Vagina (tissue), 2 donors: ENCODE data around the gene ZCCHC2. TPM values are rescaled to one million over a fixed set of nuclear protein-coding genes. Genes with fewer than 3 reads are reported as not detected.

ENCODE experiments used
- DNase-seq, 2 donors: peaks; one replicate each; pipeline ENCODE4 v3.0.0-alpha.2; 2017; ENCODE audit errors: extremely low spot score in 2 of 2
- H3K27ac ChIP-seq: fragments of 200-600 bp; sonication (generic); one replicate; pipeline ENCODE4 v1.5.1; 2019
- H3K27me3 ChIP-seq: fragments of 200-600 bp; sonication (generic); one replicate; pipeline ENCODE4 v1.5.1; 2019
- H3K36me3 ChIP-seq, 2 donors: fragments of 200-600 bp; sonication (generic); one replicate each; pipeline ENCODE4 v1.5.1; 2017 to 2019
- H3K4me1 ChIP-seq: fragments of 200-600 bp; sonication (generic); one replicate; pipeline ENCODE4 v1.5.1; 2019
- H3K4me3 ChIP-seq, 2 donors: fragments of 200-600 bp; sonication (generic); 1 replicate in 1 of 2; 2 replicates in 1 of 2; pipeline ENCODE4 v1.5.1; 2016 to 2019
- H3K9me3 ChIP-seq: fragments of 200-600 bp; sonication (generic); one replicate; pipeline ENCODE4 v1.5.1; 2019
- POLR2A ChIP-seq, 2 donors: fragments of 450-650 bp; IDR thresholded peaks; one replicate each; pipeline ENCODE4 v1.6.1; 2017; ENCODE audit warnings: antibody characterized with exemption in 2 of 2, mild to moderate bottlenecking in 2 of 2, moderate library complexity in 2 of 2
- POLR2AphosphoS5 ChIP-seq, 2 donors: sonication (generic); formaldehyde crosslinking; IDR thresholded peaks; one replicate each; pipeline ENCODE4 v1.9.0; 2017; ENCODE audit warnings: antibody characterized with exemption in 2 of 2, mild to moderate bottlenecking in 2 of 2, low read depth in 1 of 2; ENCODE audit not compliant: insufficient read depth in 1 of 2
- intact Hi-C: fragments of 100-400 bp; cut with DNase I; formaldehyde crosslinking; loops from one replicate; pipeline ENCODE4 v1.15.1; 2023
- total RNA-seq: library from RNA; depleted of rRNA; stranded (reverse); fragments of >200 nt; gene quantifications from one replicate; pipeline ENCODE4 v1.2.3, GENCODE V29; 2016
- TF ChIP-seq, protein P1 (sequence below), 3 experiments: fragments of 450-650 bp in 2 of 3; fragments of 200-600 bp in 1 of 3; sonication (generic) in 1 of 3; IDR thresholded peaks; one replicate each; pipeline ENCODE4 v1.5.1; 2017 to 2019; ENCODE audit warnings: antibody characterized with exemption in 3 of 3, mild to moderate bottlenecking in 2 of 3, moderate library complexity in 2 of 3

Gene ZCCHC2
- total RNA-seq, 1 donor from 2014 or later = 30.4 TPM

DNA sequence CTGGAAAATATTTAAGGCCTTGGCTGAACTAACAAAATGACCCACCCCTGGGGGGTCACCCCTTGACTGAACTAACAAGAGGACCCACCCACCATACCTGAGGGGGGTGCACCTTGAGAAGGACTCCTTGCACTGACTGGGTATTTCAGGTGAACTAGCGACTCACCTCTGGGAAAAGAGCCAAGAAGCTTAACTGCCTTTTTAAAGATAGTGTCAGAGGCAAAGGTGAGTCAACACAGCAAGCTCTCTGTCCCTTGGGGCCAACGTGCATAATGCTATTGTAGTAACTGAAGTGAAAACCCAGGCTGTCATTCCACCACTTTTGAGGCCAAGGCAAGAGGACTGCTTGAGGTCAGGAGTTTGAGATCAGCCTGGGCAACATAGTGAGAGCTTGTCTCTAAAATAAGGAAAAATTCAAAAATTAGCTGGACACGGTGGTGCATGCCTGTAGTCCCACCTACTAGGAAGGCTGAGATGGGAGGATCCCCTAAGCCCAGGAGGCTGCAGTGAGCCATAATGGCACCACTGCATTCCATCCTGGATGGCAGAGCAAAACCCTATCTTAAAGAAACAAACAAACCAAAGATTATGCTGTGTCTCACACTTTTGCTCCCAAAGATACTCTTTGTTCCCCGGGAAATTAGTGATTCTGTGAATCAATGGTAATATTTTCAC, 36.4 kb upstream of the ZCCHC2 start:
- H3K9me3 ChIP-seq = no peaks in the 10 kb centered on the region
- no peaks in the 10 kb centered on the region for H3K4me1 ChIP-seq
- no peak for DNase-seq
- no peaks in the 10 kb centered on the region for H3K36me3 ChIP-seq
- no peak overlapping the region for H3K4me3 ChIP-seq
- TF ChIP-seq, protein P1, sequence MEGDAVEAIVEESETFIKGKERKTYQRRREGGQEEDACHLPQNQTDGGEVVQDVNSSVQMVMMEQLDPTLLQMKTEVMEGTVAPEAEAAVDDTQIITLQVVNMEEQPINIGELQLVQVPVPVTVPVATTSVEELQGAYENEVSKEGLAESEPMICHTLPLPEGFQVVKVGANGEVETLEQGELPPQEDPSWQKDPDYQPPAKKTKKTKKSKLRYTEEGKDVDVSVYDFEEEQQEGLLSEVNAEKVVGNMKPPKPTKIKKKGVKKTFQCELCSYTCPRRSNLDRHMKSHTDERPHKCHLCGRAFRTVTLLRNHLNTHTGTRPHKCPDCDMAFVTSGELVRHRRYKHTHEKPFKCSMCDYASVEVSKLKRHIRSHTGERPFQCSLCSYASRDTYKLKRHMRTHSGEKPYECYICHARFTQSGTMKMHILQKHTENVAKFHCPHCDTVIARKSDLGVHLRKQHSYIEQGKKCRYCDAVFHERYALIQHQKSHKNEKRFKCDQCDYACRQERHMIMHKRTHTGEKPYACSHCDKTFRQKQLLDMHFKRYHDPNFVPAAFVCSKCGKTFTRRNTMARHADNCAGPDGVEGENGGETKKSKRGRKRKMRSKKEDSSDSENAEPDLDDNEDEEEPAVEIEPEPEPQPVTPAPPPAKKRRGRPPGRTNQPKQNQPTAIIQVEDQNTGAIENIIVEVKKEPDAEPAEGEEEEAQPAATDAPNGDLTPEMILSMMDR (IDR thresholded peaks at IDR 0.05) = no peak
- TF ChIP-seq POLR2AphosphoS5 (IDR thresholded peaks at IDR 0.05; ENCODE audit: insufficient read depth in 1 of 2, low read depth in 1 of 2) (no peak), POLR2A (IDR thresholded peaks at IDR 0.05) (no peak)
- no peaks in the 10 kb centered on the region for H3K27me3 ChIP-seq
- H3K27ac ChIP-seq = no peak overlapping the region
- intact Hi-C loops = no loop called here

DNA sequence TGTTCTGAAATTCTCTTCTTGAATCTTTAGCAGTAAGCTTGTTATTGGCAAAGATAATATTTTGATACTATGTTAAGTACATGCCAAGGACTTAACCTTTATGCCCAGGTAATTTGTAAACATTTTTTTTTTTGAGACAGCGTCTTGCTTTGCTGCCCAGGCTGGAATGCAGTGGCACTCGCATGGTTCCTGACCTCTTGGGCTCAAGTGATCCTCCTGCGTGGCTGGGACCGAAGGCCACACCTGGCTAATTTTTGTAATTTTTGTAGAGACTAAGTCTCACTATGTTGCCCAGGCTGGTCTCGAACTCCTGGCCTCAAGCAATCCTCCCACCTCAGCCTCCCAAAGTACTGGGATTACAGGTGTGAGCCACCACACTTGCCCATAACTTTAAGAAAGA, 35.7 kb upstream of the ZCCHC2 start:
- Histone ChIP-seq H3K27me3 (no peaks in the 10 kb centered on the region), H3K4me1 (no peaks in the 10 kb centered on the region), H3K27ac (no peak overlapping the region), H3K36me3 (no peaks in the 10 kb centered on the region), H3K9me3 (no peaks in the 10 kb centered on the region), H3K4me3 (no peak overlapping the region)
- no peak for DNase-seq
- TF ChIP-seq POLR2AphosphoS5 (IDR thresholded peaks at IDR 0.05; ENCODE audit: insufficient read depth in 1 of 2, low read depth in 1 of 2) (no peak), POLR2A (IDR thresholded peaks at IDR 0.05) (no peak)
- TF ChIP-seq, protein P1 (IDR thresholded peaks at IDR 0.05) = no peak
- intact Hi-C loops = no loop called here

DNA sequence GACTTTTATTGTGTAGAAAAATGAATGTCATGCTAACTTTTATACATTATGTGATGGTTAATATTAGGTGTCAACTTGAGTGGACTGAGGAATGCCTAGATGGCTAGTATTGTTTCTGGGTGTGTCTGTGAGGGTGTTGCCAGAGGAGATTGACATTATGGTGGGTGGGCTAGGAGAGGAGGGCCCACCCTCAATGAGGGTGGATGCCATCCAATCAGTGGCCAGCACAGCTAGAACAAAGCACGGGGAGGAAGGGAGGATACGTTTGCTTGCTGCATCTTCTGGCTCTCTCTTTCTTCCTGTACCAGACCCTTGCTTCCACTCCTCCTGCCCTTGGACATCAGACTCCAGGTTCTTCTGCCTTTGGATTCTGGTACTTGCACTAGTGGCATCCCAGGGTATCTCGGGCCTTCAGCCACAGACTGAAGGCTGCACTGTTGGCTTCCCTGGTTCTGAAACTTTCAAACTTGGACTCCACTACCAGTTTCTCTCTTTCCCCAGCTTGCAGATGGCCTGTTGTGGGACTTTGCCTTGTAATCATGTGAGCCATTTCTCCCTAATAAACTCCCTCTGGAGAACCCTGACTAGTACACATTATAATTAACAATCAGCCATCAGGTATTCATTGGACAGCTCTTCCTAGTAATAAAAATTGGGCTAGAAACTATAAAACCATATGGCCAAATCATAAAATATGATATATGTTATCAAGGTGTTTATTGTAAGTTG, 31.7 kb upstream of the ZCCHC2 start:
- Histone ChIP-seq H3K9me3 (no peaks in the 10 kb centered on the region), H3K36me3 (no peaks in the 10 kb centered on the region), H3K27me3 (no peaks in the 10 kb centered on the region), H3K4me3 (no peak overlapping the region), H3K27ac (no peak overlapping the region), H3K4me1 (no peaks in the 10 kb centered on the region)
- intact Hi-C loops = no loop called here
- DNase-seq = no peak
- TF ChIP-seq, protein P1 (IDR thresholded peaks at IDR 0.05) = no peak
- TF ChIP-seq POLR2AphosphoS5 (IDR thresholded peaks at IDR 0.05; ENCODE audit: insufficient read depth in 1 of 2, low read depth in 1 of 2) (no peak), POLR2A (IDR thresholded peaks at IDR 0.05) (no peak)

GRCh38 chr18:62493033-62493862, 29.6 kb upstream of the ZCCHC2 start:
- no peaks in the 10 kb centered on the region for H3K9me3 ChIP-seq
- H3K4me3 ChIP-seq = no peak overlapping the region
- H3K27ac ChIP-seq = no peak overlapping the region
- no peaks in the 10 kb centered on the region for H3K4me1 ChIP-seq
- no peak for DNase-seq
- no peaks in the 10 kb centered on the region for H3K27me3 ChIP-seq
- TF ChIP-seq, protein P1 (IDR thresholded peaks at IDR 0.05) = no peak
- TF ChIP-seq POLR2AphosphoS5 (IDR thresholded peaks at IDR 0.05; ENCODE audit: insufficient read depth in 1 of 2, low read depth in 1 of 2) = no peak
- H3K36me3 ChIP-seq = no peaks in the 10 kb centered on the region
- intact Hi-C loops = no loop called here
